SK-N-SH (cell line): ENCODE results near the gene NCF2. TPM values are rescaled to one million over a fixed set of nuclear protein-coding genes. Genes with fewer than 3 reads are reported as not detected.
A peak's percentile ranks its signal among the peaks of the same experiment; 100 is the strongest.

Experiments used
- CTCF ChIA-PET: fragments of 300-600, 350-600 bp; formaldehyde crosslinking; extraction: SDS; loops from one replicate; lab custom pipeline; 2021; lab: Yijun Ruan, JAX
- POLR2A ChIA-PET: fragments of 350-600 bp; sonication (Branson Sonifier 250); formaldehyde crosslinking; extraction: SDS; loops from one replicate; lab custom pipeline; 2020; ENCODE audit warnings: antibody characterized with exemption, inconsistent platforms; lab: Yijun Ruan, JAX
- DNase-seq: peaks from one replicate; pipeline ENCODE4 v3.0.0; 2012
- H2AFZ ChIP-seq: fragments of 200-600 bp; sonication (generic); 2 replicates; pipeline ENCODE4 v1.8.1; 2016; ENCODE audit warnings: antibody characterized with exemption, mild to moderate bottlenecking, low read depth
- H3F3A ChIP-seq: fragments of 200-600 bp; sonication (generic); replicated peaks from 2 replicates; pipeline ENCODE3; 2016; ENCODE audit warnings: antibody characterized with exemption, mild to moderate bottlenecking; ENCODE audit not compliant: insufficient read depth
- H3K27ac ChIP-seq, 2 experiments: fragments of 200-500 bp in 1 of 2; fragments of 200-600 bp in 1 of 2; sonication (Bioruptor generic) in 1 of 2; sonication (generic), shearing (Covaris generic) in 1 of 2; 2 replicates each; pipeline versions ENCODE4 v1.5.1 to v1.6.1; 2014 to 2016; ENCODE audit warnings: low read depth in 2 of 2, inconsistent platforms in 1 of 2, low read length in 1 of 2, mild to moderate bottlenecking in 1 of 2, mixed read lengths in 1 of 2
- H3K27me3 ChIP-seq: fragments of 200-600 bp; sonication (generic), shearing (Covaris generic); 2 replicates; pipeline ENCODE4 v1.6.1; 2016; ENCODE audit warnings: mixed run types; ENCODE audit not compliant: insufficient read depth
- H3K36me3 ChIP-seq, 2 experiments: fragments of 200-500 bp in 1 of 2; fragments of 200-600 bp in 1 of 2; sonication (Bioruptor generic) in 1 of 2; sonication (generic) in 1 of 2; replicated peaks in 1 of 2; 2 replicates each; pipeline versions ENCODE3 to v1.5.1; 2014 to 2016; ENCODE audit warnings: low read length in 1 of 2, mild to moderate bottlenecking in 1 of 2; ENCODE audit not compliant: insufficient read depth in 2 of 2, control insufficient read depth in 1 of 2
- H3K4me1 ChIP-seq, 2 experiments: fragments of 200-500 bp in 1 of 2; fragments of 200-600 bp in 1 of 2; sonication (Bioruptor generic) in 1 of 2; sonication (generic), shearing (Covaris generic) in 1 of 2; 2 replicates each; pipeline versions ENCODE4 v1.5.1 to v1.6.1; 2014 to 2016; ENCODE audit warnings: low read depth in 1 of 2, low read length in 1 of 2, mixed run types in 1 of 2; ENCODE audit not compliant: insufficient read depth in 2 of 2, control insufficient read depth in 1 of 2
- H3K4me2 ChIP-seq: fragments of 200-600 bp; sonication (generic), shearing (Covaris generic); 2 replicates; pipeline ENCODE4 v1.6.1; 2017; ENCODE audit warnings: mixed run types
- H3K4me3 ChIP-seq, 2 experiments: fragments of 200-500 bp in 1 of 2; fragments of 200-600 bp in 1 of 2; sonication (Bioruptor generic) in 1 of 2; sonication (generic), shearing (Covaris generic) in 1 of 2; 2 replicates each; pipeline versions ENCODE4 v1.5.1 to v1.8.1; 2014 to 2016; ENCODE audit warnings: low read depth in 2 of 2, inconsistent platforms in 1 of 2, low read length in 1 of 2, mild to moderate bottlenecking in 1 of 2, mixed read lengths in 1 of 2, moderate library complexity in 1 of 2
- H3K79me2 ChIP-seq: fragments of 200-600 bp; sonication (generic); 2 replicates; pipeline ENCODE4 v1.8.1; 2017; ENCODE audit warnings: mild to moderate bottlenecking; ENCODE audit not compliant: insufficient read depth
- H3K9ac ChIP-seq: fragments of 200-600 bp; sonication (generic); 2 replicates; pipeline ENCODE4 v1.6.1; 2017; ENCODE audit warnings: mixed run types
- H3K9me2 ChIP-seq: fragments of 200-600 bp; sonication (generic); 2 replicates; pipeline ENCODE4 v1.6.1; 2017; ENCODE audit warnings: mixed run types
- H3K9me3 ChIP-seq: fragments of 200-600 bp; sonication (generic); 2 replicates; pipeline ENCODE4 v1.6.1; 2017; ENCODE audit warnings: mixed run types, mild to moderate bottlenecking, moderate library complexity
- H4K20me1 ChIP-seq: fragments of 200-600 bp; sonication (generic); 2 replicates; pipeline ENCODE4 v1.6.1; 2017; ENCODE audit warnings: mild to moderate bottlenecking, mixed run types; ENCODE audit not compliant: insufficient read depth
- CHD2 ChIP-seq: fragments of 150-350 bp; IDR thresholded peaks from 2 replicates; pipeline ENCODE4 v1.6.1; 2018; ENCODE audit warnings: low read length; ENCODE audit not compliant: partially characterized antibody
- ELF1 ChIP-seq: IDR thresholded peaks from 2 replicates; pipeline ENCODE4 v1.4.0; 2012
- EP300 ChIP-seq, 2 experiments: IDR thresholded peaks; 2 replicates each; pipeline versions ENCODE4 v1.4.0 to v1.6.1; 2012; ENCODE audit warnings: borderline replicate concordance in 1 of 2, low read depth in 1 of 2, low read length in 1 of 2
- FOXJ3 ChIP-seq: sonication (generic); formaldehyde crosslinking; IDR thresholded peaks from 2 replicates; pipeline ENCODE4 v1.5.1; 2020; ENCODE audit warnings: mild to moderate bottlenecking, missing genetic modification reagents
- FOXM1 ChIP-seq: IDR thresholded peaks from 2 replicates; pipeline ENCODE4 v1.4.0; 2012; ENCODE audit warnings: low read depth, mild to moderate bottlenecking
- GABPA ChIP-seq: IDR thresholded peaks from 2 replicates; pipeline ENCODE4 v1.4.0; 2012; ENCODE audit warnings: low read depth, mild to moderate bottlenecking
- GATA2 ChIP-seq: sonication (generic); formaldehyde crosslinking; IDR thresholded peaks from 2 replicates; pipeline ENCODE4 v1.5.0; 2020; ENCODE audit warnings: mild to moderate bottlenecking, missing genetic modification reagents
- JUND ChIP-seq: IDR thresholded peaks from 2 replicates; pipeline ENCODE4 v1.4.0; 2012
- MAX ChIP-seq: IDR thresholded peaks from 2 replicates; pipeline ENCODE4 v1.4.0; 2012; ENCODE audit warnings: low read depth
- MXI1 ChIP-seq: IDR thresholded peaks from 2 replicates; pipeline ENCODE4 v1.6.1; 2012; ENCODE audit warnings: mild to moderate bottlenecking, low read depth, low read length, improper control_type of control experiment
- PBX3 ChIP-seq: IDR thresholded peaks from 2 replicates; pipeline ENCODE4; 2012
- POLR2AphosphoS5 ChIP-seq: IDR thresholded peaks from 2 replicates; pipeline ENCODE4 v1.6.1; 2012; ENCODE audit warnings: low read depth, low read length
- RAD21 ChIP-seq: IDR thresholded peaks from 2 replicates; pipeline ENCODE4 v1.6.1; 2012; ENCODE audit warnings: mild to moderate bottlenecking, low read length
- RCOR1 ChIP-seq: fragments of 150-350 bp; IDR thresholded peaks from 2 replicates; pipeline ENCODE4 v1.6.1; 2017; ENCODE audit warnings: antibody characterized with exemption, low read length
- SIN3A ChIP-seq: IDR thresholded peaks from 2 replicates; pipeline ENCODE4 v1.6.1; 2012; ENCODE audit warnings: low read depth, mild to moderate bottlenecking, low read length, moderate library complexity, borderline replicate concordance
- TEAD4 ChIP-seq: IDR thresholded peaks from 2 replicates; pipeline ENCODE4 v1.4.0; 2012; ENCODE audit warnings: mild to moderate bottlenecking, borderline replicate concordance; ENCODE audit not compliant: insufficient read depth
- USF1 ChIP-seq: IDR thresholded peaks from 2 replicates; pipeline ENCODE4 v1.4.0; 2012; ENCODE audit warnings: low read depth, borderline replicate concordance
- YY1 ChIP-seq: IDR thresholded peaks from 2 replicates; pipeline ENCODE4 v1.4.0; 2012; ENCODE audit warnings: low read depth, mild to moderate bottlenecking
- WGBS: methylation state at CpG from one replicate; pipeline ENCODE4 v1.1.6; 2017; ENCODE audit warnings: low lambda C conversion rate; 5-methylcytosine and 5-hydroxymethylcytosine counted together
- polyA plus RNA-seq, 3 experiments: library from polyadenylated mRNA; depleted of rRNA; stranded (reverse); fragments of >200 nt; gene quantifications; 2 replicates each; pipeline ENCODE4 v1.2.3, GENCODE V29; 2012

The NCF2 gene
- polyA plus RNA-seq, 1 of the 3 experiments (the other 2 are of a cell fraction) = 2.0 TPM

GRCh38 chr1:183554577-183554976 lies 35.7 kb downstream of the NCF2 start:
- H3K79me2 ChIP-seq = no peaks in the 10 kb centered on the region
- CTCF ChIA-PET = interaction anchor here (1.8 kb wide), 1 partner anchor 10 kb away, joined by 7 read pairs; no protein-coding TSS in a partner anchor
- POLR2A ChIA-PET = no interaction called here
- TF ChIP-seq GATA2 (no peak), USF1 (no peak), MAX (no peak), JUND (no peak)
- H3K27ac ChIP-seq = no peak overlapping the region
- no peak overlapping the region for H3K4me2 ChIP-seq
- peaks cover 7% of the 10 kb centered on the region for H3F3A ChIP-seq
- no peak for DNase-seq
- H3K36me3 ChIP-seq = peaks cover 53 to 57% of the 10 kb centered on the region in 2 experiments
- H2AFZ ChIP-seq = no peak overlapping the region
- no peaks in the 10 kb centered on the region for H3K9me3 ChIP-seq
- H3K9me2 ChIP-seq = no peaks in the 10 kb centered on the region
- H3K4me3 ChIP-seq = no peak overlapping the region
- no peak overlapping the region for H3K9ac ChIP-seq
- H3K27me3 ChIP-seq = no peaks in the 10 kb centered on the region
- H3K4me1 ChIP-seq = no peaks in the 10 kb centered on the region
- no peaks in the 10 kb centered on the region for H4K20me1 ChIP-seq
- 96% methylated on average over 3 of the region's 3 CpGs for WGBS

- Histone ChIP-seq H3K9me2 (no peaks in the 10 kb centered on the region), H3K4me3 (no peak overlapping the region), H3K4me2 (no peak overlapping the region), H3K4me1 (no peaks in the 10 kb centered on the region), H2AFZ (no peak overlapping the region), H3K79me2 (no peaks in the 10 kb centered on the region), H3K36me3 (peaks cover 55 to 66% of the 10 kb centered on the region in 2 experiments), H3K27ac (peak overlapping the region in 1 of 2 experiments; percentile 3; a peak in 1 of 4 replicates), H3K9ac (no peak overlapping the region), H3K27me3 (no peaks in the 10 kb centered on the region), H4K20me1 (no peaks in the 10 kb centered on the region), H3K9me3 (no peaks in the 10 kb centered on the region), H3F3A (peaks cover 7% of the 10 kb centered on the region)
- WGBS = 97% methylated on average over 3 of the region's 3 CpGs
- no peak for DNase-seq
- ChIA-PET CTCF (interaction anchor here (1.8 kb wide), 1 partner anchor 9 kb away, joined by 7 read pairs; no protein-coding TSS in a partner anchor), POLR2A (no interaction called here)
- TF ChIP-seq FOXJ3 (CRISPR knock-in tag) (no peak), MXI1 (no peak), YY1 (no peak), RCOR1 (no peak), PBX3 (no peak), JUND (no peak), FOXM1 (no peak), GABPA (no peak)
Observed at GRCh38 chr1:183553764-183554163, 36.5 kb downstream of the NCF2 start.

- no peaks in the 10 kb centered on the region for H3K9me3 ChIP-seq
- H3K9me2 ChIP-seq = no peaks in the 10 kb centered on the region
- DNase-seq = no peak
- H3K4me2 ChIP-seq = no peak overlapping the region
- H3K9ac ChIP-seq = no peak overlapping the region
- ChIA-PET POLR2A (no interaction called here), CTCF (interaction anchor here (1.8 kb wide), 1 partner anchor 9 kb away, joined by 7 read pairs; no protein-coding TSS in a partner anchor)
- no peaks in the 10 kb centered on the region for H3K4me1 ChIP-seq
- H3K27ac ChIP-seq = no peak overlapping the region
- H3F3A ChIP-seq = peaks cover 7% of the 10 kb centered on the region
- H3K27me3 ChIP-seq = no peaks in the 10 kb centered on the region
- no peaks in the 10 kb centered on the region for H3K79me2 ChIP-seq
- WGBS = 88% methylated on average over 5 of the region's 5 CpGs
- no peak overlapping the region for H2AFZ ChIP-seq
- H3K4me3 ChIP-seq = no peak overlapping the region
- H4K20me1 ChIP-seq = no peaks in the 10 kb centered on the region
- H3K36me3 ChIP-seq = peaks cover 58 to 70% of the 10 kb centered on the region in 2 experiments
- TF ChIP-seq RAD21 (no peak), FOXM1 (no peak), POLR2AphosphoS5 (no peak), GATA2 (no peak), TEAD4 (no peak), SIN3A (no peak), PBX3 (no peak), USF1 (no peak), EP300 (IDR thresholded peaks at IDR 0.05; ENCODE audit: borderline replicate concordance in 1 of 2, low read depth in 1 of 2, low read length in 1 of 2) (no peak), ELF1 (no peak), CHD2 (no peak), MAX (no peak)
Observed at GRCh38 chr1:183553331-183553730, 36.9 kb downstream of the NCF2 start.
